GM03348 (cell line): ENCODE results near the gene DDIAS.
"Not testable (repeated sequence)": the region's sequence is repeated elsewhere in the genome, so short reads cannot be mapped to it uniquely, and the experiment has no call there.

Source experiments
- DNase-seq: peaks from one replicate; pipeline ENCODE4 v3.0.0; 2012; ENCODE audit warnings: low spot score

Gene DDIAS

GRCh38 chr11:82969811-82970210 lies 68.3 kb downstream of the DDIAS start:
- DNase-seq, result no peak

- DNase-seq, result not testable (repeated sequence)
Observed at GRCh38 chr11:82970507-82971083, 69.1 kb downstream of the DDIAS start.

- not testable (repeated sequence) for DNase-seq
Observed at GRCh38 chr11:82971519-82971946, 70.0 kb downstream of the DDIAS start.

- no peak for DNase-seq
Observed at GRCh38 chr11:82972103-82972502, 70.6 kb downstream of the DDIAS start.

GRCh38 chr11:82974135-82974534 lies 72.6 kb downstream of the DDIAS start:
- no peak for DNase-seq

- DNase-seq, result no peak
Observed at GRCh38 chr11:82974851-82975250, 73.3 kb downstream of the DDIAS start.

GRCh38 chr11:82975882-82976281 lies 74.3 kb downstream of the DDIAS start:
- DNase-seq, result no peak

GRCh38 chr11:82976786-82977185 lies 75.2 kb downstream of the DDIAS start:
- no peak for DNase-seq

- peak; percentile 51 for DNase-seq
Observed at GRCh38 chr11:82978422-82979099, 77.0 kb downstream of the DDIAS start.

GRCh38 chr11:82979824-82980223 lies 78.3 kb downstream of the DDIAS start:
- DNase-seq, result no peak

GRCh38 chr11:82980292-82980691 lies 78.8 kb downstream of the DDIAS start:
- peak; percentile 70 for DNase-seq

GRCh38 chr11:82980947-82981346 lies 79.4 kb downstream of the DDIAS start:
- no peak for DNase-seq

- DNase-seq, result no peak
Observed at GRCh38 chr11:82981852-82982251, 80.3 kb downstream of the DDIAS start.
